Measurements from ENCODE around the gene PPIA. TPM values are rescaled to one million over a fixed set of nuclear protein-coding genes. Genes with fewer than 3 reads are reported as not detected.

Gene PPIA
- total RNA-seq, 3 donors from 2014 or later, result 1,127 to 1,313 (median 1,259) TPM

GRCh38 chr7:44852590-44852989 lies 56.1 kb downstream of the PPIA start:
- TF ChIP-seq CTCF (IDR thresholded peaks at IDR 0.05) (no peak), POLR2A (IDR thresholded peaks at IDR 0.05) (no peak), POLR2AphosphoS5 (IDR thresholded peaks at IDR 0.05) (no peak)
- no peak for DNase-seq (ENCODE audit: low spot score in 2 of 2)
- intact Hi-C loops (cut with DNase I; ENCODE audit: low total_unique reads), result no loop called here
- no peaks in the 10 kb centered on the region for H3K4me1 ChIP-seq
- H3K4me3 ChIP-seq, result no peak overlapping the region
- no peak overlapping the region for H3K27ac ChIP-seq
- H3K36me3 ChIP-seq, result no peaks in the 10 kb centered on the region
- no peaks in the 10 kb centered on the region for H3K9me3 ChIP-seq
- H3K27me3 ChIP-seq, result no peaks in the 10 kb centered on the region

Other genes starting within 250 kb of the PPIA start
- gene DDX56, start 222.8 kb upstream of the PPIA start, total RNA-seq, result 10 to 100 TPM; 48.6 to 61.9 (median 61.8) TPM
- 100 to 1,000 TPM; 143 to 208 (median 171) TPM for gene TMED4, start 214.4 kb upstream of the PPIA start, total RNA-seq
- gene OGDH, start 190.1 kb upstream of the PPIA start, total RNA-seq, result 10 to 100 TPM; 45.7 to 67.5 (median 46.2) TPM
- 10 to 100 TPM; 12.5 to 30.1 (median 23.6) TPM for gene ZMIZ2, start 47.8 kb upstream of the PPIA start, total RNA-seq
- 100 to 1,000 TPM; 110 to 140 (median 115) TPM for gene H2AZ2, start 51.4 kb downstream of the PPIA start, total RNA-seq
- gene PURB, start 88.8 kb downstream of the PPIA start, total RNA-seq, result 10 to 100 TPM; 22.7 to 27.2 (median 24.9) TPM
- 1 to 10 TPM; 2.0 to 2.9 (median 2.2) TPM for gene MYO1G, start 182.3 kb downstream of the PPIA start, total RNA-seq
- 10 to 100 TPM; 32.3 to 45.3 (median 35.4) TPM for gene CCM2, start 203.5 kb downstream of the PPIA start, total RNA-seq

All from breast epithelium (tissue), 4 donors.